GM13976 (cell line): ENCODE results near the gene KCNK4.

Experiments used
- DNase-seq: peaks from one replicate; pipeline ENCODE4 v3.0.0; 2012; ENCODE audit warnings: low spot score
- CTCF ChIP-seq: IDR thresholded peaks from 2 replicates; pipeline ENCODE4 v1.5.1; 2012; ENCODE audit warnings: borderline replicate concordance, mild to moderate bottlenecking; ENCODE audit not compliant: insufficient read depth; ENCODE audit errors: extremely low read depth, missing control alignments, control extremely low read depth
- in situ Hi-C: fragments of 300-500 bp; cut with MboI; formaldehyde crosslinking; loops from one replicate; pipeline ENCODE4 v1.12.0; 2022; ENCODE audit warnings: low sequenced_read_pairs, mixed read lengths, inconsistent platforms; ENCODE audit not compliant: unreplicated experiment

Gene KCNK4

GRCh38 chr11:64292460-64293254 is 1.6 kb downstream of the KCNK4 start:
- TF ChIP-seq CTCF = no peak
- no peak for DNase-seq
- in situ Hi-C loops = loop anchor here (25.0 kb wide), 1 partner anchor 305 kb away; the partner anchor contains the start of gene OTUB1

- no peak for DNase-seq
- no peak for TF ChIP-seq CTCF
- in situ Hi-C loops = loop anchor here (25.0 kb wide), 1 partner anchor 307 kb away; the partner anchor contains the start of gene OTUB1
These were observed 3.7 kb downstream of the KCNK4 start for GRCh38 chr11:64294774-64295173.

GRCh38 chr11:64295760-64296159 is 4.7 kb downstream of the KCNK4 start:
- TF ChIP-seq CTCF = no peak
- in situ Hi-C loops = loop anchor here (25.0 kb wide), 1 partner anchor 308 kb away; the partner anchor contains the start of gene OTUB1
- no peak for DNase-seq

GRCh38 chr11:64296236-64296635 is 5.1 kb downstream of the KCNK4 start:
- in situ Hi-C loops = loop anchor here (25.0 kb wide), 1 partner anchor 309 kb away; the partner anchor contains the start of gene OTUB1
- DNase-seq = no peak
- no peak for TF ChIP-seq CTCF

GRCh38 chr11:64296830-64297698 is 6.0 kb downstream of the KCNK4 start:
- DNase-seq = no peak
- in situ Hi-C loops = loop anchor here (25.0 kb wide), 1 partner anchor 310 kb away; the partner anchor contains the start of gene OTUB1
- TF ChIP-seq CTCF = no peak

- no peak for TF ChIP-seq CTCF
- DNase-seq = no peak
- in situ Hi-C loops = loop anchor here (25.0 kb wide), 1 partner anchor 311 kb away; the partner anchor contains the start of gene OTUB1
These were observed 6.7 kb downstream of the KCNK4 start for GRCh38 chr11:64297699-64298358.
